T-helper 2 cell treated with Interferon-gamma antibody and Interleukin-4, amounts not matched to agents 5 μg/mL and 100 μg/mL, for 36 hours (primary cell): ENCODE data around the gene CCL21.
A peak's percentile ranks its signal among the peaks of the same experiment; 100 is the strongest.

ENCODE experiments used
- DNase-seq: peaks from one replicate; pipeline ENCODE4 v3.0.0; 2021; ENCODE audit warnings: low spot score
- H3K27ac Mint-ChIP-seq: one replicate; pipeline ENCODE4 v1.8.0; 2021; ENCODE audit warnings: mild to moderate bottlenecking, mixed read lengths
- H3K27me3 Mint-ChIP-seq: one replicate; pipeline ENCODE4 v1.8.0; 2021; ENCODE audit warnings: low read depth, mixed read lengths
- H3K36me3 Mint-ChIP-seq: one replicate; pipeline ENCODE4 v1.8.0; 2021; ENCODE audit warnings: low read depth, mixed read lengths
- H3K4me1 Mint-ChIP-seq: one replicate; pipeline ENCODE4 v1.8.0; 2021; ENCODE audit warnings: low read depth, mixed read lengths
- H3K4me3 Mint-ChIP-seq: one replicate; pipeline ENCODE4 v1.8.0; 2022; ENCODE audit warnings: mild to moderate bottlenecking, moderate library complexity, mixed read lengths
- H3K9me3 Mint-ChIP-seq: one replicate; pipeline ENCODE4 v1.8.0; 2021; ENCODE audit warnings: mixed read lengths

CCL21 gene

DNA sequence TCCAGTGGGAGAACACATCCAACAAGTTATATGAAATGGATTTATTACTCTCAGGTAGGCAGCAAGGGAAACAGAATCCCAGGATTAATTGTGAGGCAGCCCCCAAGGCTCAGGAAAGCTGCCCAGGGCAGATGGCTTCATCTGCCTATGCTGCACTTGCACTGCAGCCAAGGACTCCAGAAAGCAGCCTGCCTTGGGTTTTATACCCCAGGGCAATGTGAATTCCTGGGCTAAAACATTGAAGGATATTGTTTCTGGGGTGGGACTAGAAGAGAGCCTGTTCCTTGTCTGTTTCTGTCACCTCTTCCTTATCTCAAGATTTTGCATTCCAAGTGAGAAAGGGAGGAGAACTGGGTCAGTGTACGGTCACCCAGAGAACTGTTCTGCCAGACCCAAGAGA, 38.6 kb downstream of the CCL21 start:
- H3K9me3 Mint-ChIP-seq = peaks cover 5% of the 10 kb centered on the region

GRCh38 chr9:34669809-34670562, 40.0 kb downstream of the CCL21 start:
- no peaks in the 10 kb centered on the region for H3K27me3 Mint-ChIP-seq
- H3K27ac Mint-ChIP-seq = no peak overlapping the region

More for the DNA sequence above, 38.6 kb downstream of the CCL21 start:
- DNase-seq = no peak
- H3K27ac Mint-ChIP-seq = no peak overlapping the region
- peaks cover 22% of the 10 kb centered on the region for H3K36me3 Mint-ChIP-seq
- H3K27me3 Mint-ChIP-seq = no peaks in the 10 kb centered on the region
- H3K4me3 Mint-ChIP-seq = no peak overlapping the region
- peaks cover 3% of the 10 kb centered on the region for H3K4me1 Mint-ChIP-seq

GRCh38 chr9:34665381-34666250, 44.3 kb downstream of the CCL21 start:
- peaks cover 42% of the 10 kb centered on the region for H3K4me1 Mint-ChIP-seq
- peak overlapping the region; percentile 93 for H3K27ac Mint-ChIP-seq

More at GRCh38 chr9:34669809-34670562, 40.0 kb downstream of the CCL21 start:
- no peak for DNase-seq
- Mint-ChIP-seq H3K4me3 (no peak overlapping the region), H3K4me1 (peaks cover 9% of the 10 kb centered on the region), H3K36me3 (peaks cover 24% of the 10 kb centered on the region), H3K9me3 (peaks cover 5% of the 10 kb centered on the region)

DNA sequence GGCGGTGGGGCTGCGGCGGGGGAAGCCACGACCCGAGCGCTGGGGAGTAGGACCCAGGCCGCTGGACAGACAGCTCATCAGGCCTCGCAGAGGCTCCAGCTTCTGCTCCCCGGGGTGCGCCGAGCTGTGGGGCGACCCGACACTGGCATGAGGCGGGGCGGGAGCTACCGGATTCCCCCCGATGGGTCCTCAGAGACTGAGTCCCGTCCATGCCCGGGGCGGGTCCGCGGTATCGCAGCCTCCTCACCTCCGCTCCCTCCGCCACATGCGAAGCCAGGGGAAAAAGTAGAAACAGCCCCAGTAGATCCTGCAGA, 44.9 kb downstream of the CCL21 start:
- H3K27me3 Mint-ChIP-seq = no peaks in the 10 kb centered on the region
- H3K36me3 Mint-ChIP-seq = peaks cover 43% of the 10 kb centered on the region
- H3K9me3 Mint-ChIP-seq = peaks cover 5% of the 10 kb centered on the region
- no peak for DNase-seq
- H3K4me1 Mint-ChIP-seq = peaks cover 42% of the 10 kb centered on the region
- peak overlapping the region; percentile 93 for H3K27ac Mint-ChIP-seq
- peak overlapping the region; percentile 87 for H3K4me3 Mint-ChIP-seq

More at GRCh38 chr9:34665381-34666250, 44.3 kb downstream of the CCL21 start:
- H3K27me3 Mint-ChIP-seq = no peaks in the 10 kb centered on the region
- peak overlapping the region; percentile 87 for H3K4me3 Mint-ChIP-seq
- peaks cover 5% of the 10 kb centered on the region for H3K9me3 Mint-ChIP-seq
- peak; percentile 84 for DNase-seq
- peaks cover 43% of the 10 kb centered on the region for H3K36me3 Mint-ChIP-seq

DNA sequence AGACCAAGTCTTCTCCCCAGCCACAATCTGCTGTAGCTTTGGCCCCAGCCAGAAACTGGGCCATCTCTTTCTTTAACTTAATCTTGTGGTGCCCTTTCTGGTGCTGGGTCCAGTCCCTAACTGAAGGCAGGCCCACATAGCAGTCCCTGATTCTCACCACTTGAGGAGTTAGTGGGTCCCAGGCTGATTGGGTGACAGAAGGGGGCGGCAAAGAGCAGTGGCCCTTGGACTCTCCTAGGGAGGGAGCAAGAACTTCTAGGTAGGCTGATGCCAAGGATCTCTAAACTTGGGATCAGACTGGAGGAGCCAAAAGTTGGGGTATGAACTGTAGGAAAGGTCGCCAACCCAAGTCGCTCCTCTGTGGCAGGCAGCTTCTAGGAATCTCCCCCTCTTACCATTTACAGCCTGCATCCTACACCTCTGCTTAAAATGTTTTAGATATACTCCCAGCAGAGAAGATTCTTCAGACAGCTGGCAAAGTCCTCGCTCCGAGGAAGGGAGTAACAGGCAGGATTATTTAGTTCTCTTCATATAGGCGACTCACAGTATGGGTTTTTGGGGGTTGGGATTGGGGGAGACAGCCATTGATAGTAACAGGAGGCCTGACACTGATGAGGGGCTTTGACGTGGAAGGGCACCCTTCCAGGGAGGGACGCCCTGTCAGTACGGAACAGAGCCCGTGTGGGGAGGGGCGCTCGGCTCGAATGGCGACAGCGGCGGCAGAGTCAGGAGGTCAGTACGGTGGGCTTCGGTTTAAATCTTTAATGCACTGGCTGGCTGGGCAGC, 45.5 kb downstream of the CCL21 start:
- H3K4me1 Mint-ChIP-seq = peaks cover 42% of the 10 kb centered on the region
- peak; percentile 64 for DNase-seq
- peak overlapping the region; percentile 85 for H3K27ac Mint-ChIP-seq
- peak overlapping the region; percentile 87 for H3K4me3 Mint-ChIP-seq
- H3K36me3 Mint-ChIP-seq = peaks cover 40% of the 10 kb centered on the region
- no peaks in the 10 kb centered on the region for H3K27me3 Mint-ChIP-seq
- peaks cover 5% of the 10 kb centered on the region for H3K9me3 Mint-ChIP-seq

DNA sequence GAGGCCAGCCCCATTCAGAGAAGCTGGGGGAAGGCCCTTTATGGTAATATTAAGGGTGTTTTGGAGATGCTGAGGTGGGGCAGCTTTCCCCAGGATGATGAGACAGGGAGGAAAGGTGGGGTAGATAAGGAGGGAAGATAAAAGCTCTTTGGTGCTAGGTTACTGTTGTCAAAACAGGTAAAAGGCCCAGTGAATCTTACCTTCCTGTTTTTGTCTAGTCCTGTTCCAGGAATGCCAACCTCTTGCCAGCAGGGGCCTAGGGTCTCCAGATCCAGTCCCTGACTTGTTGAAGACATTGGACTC, 46.7 kb downstream of the CCL21 start:
- Mint-ChIP-seq H3K9me3 (no peaks in the 10 kb centered on the region), H3K27me3 (no peaks in the 10 kb centered on the region), H3K36me3 (peaks cover 31% of the 10 kb centered on the region), H3K4me1 (peaks cover 42% of the 10 kb centered on the region), H3K4me3 (peak overlapping the region; percentile 68), H3K27ac (peak overlapping the region; percentile 85)
- no peak for DNase-seq

DNA sequence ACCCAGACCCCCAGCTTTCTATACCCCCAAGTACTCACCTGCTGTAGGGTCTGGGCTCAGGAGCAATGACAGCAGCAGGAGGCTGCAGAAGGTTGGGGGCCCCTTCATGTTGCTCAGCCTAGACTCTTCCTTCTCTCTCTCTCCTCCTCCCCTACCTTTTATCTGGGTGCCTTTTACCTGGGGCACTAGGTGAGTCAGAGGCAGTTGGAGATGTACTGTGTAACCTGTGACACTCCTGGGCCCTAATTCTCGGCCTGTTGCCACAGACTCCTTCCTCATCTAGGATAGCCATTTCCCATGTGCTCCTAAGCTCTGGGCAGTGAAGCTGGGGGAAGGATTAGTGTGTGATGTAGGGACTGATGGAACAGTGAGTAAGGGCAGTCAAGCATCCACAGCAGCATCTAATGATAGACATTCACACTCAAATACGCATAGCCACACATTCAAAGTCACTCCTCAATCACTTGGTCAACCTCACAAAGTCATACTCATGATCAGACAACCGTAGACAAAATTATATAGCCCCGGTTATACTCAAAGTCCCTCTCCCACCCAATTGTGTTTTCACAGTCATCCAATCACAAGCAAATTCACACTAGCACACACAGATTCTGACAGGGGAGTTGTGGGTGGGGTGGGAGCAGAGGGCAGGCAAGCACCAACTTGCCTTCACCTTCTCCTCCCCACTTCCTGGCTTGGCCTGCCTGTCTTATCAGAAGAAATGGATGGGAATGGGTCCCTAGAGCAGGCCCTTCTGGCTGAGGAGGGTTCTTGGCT, 47.2 kb downstream of the CCL21 start, which contains the start of gene CCL27:
Gene CCL27, minus strand, starts transcription at position 132 of the 777 bp plus-strand sequence. Its CDS starts 24 bp downstream, at position 108.
- no peak for DNase-seq
- Mint-ChIP-seq H3K4me1 (peaks cover 42% of the 10 kb centered on the region), H3K27me3 (no peaks in the 10 kb centered on the region), H3K36me3 (peaks cover 28% of the 10 kb centered on the region), H3K4me3 (peak within 1 kb of the TSS; percentile 68), H3K27ac (peak within 1 kb of the TSS; percentile 85), H3K9me3 (no peaks in the 10 kb centered on the region)

GRCh38 chr9:34659592-34660253, 50.2 kb downstream of the CCL21 start:
- DNase-seq = no peak
- H3K27me3 Mint-ChIP-seq = no peaks in the 10 kb centered on the region
- no peaks in the 10 kb centered on the region for H3K9me3 Mint-ChIP-seq

More at GRCh38 chr9:34659592-34660253, 50.2 kb downstream of the CCL21 start:
- peaks cover 32% of the 10 kb centered on the region for H3K4me1 Mint-ChIP-seq
- no peak overlapping the region for H3K4me3 Mint-ChIP-seq
- peaks cover 25% of the 10 kb centered on the region for H3K36me3 Mint-ChIP-seq
- no peak overlapping the region for H3K27ac Mint-ChIP-seq
